ENCODE measurements around the gene MYL11.
"Not testable (repeated sequence)": the region's sequence is repeated elsewhere in the genome, so short reads cannot be mapped to it uniquely, and the experiment has no call there.

The MYL11 gene

GRCh38 chr16:30383521-30383920 is 8.9 kb downstream of the MYL11 start:
- H3K9me3 ChIP-seq (ENCODE audit: severe bottlenecking) = no peaks in the 10 kb centered on the region
- no peaks in the 10 kb centered on the region for H3K27me3 ChIP-seq (ENCODE audit: insufficient read depth, poor library complexity, severe bottlenecking)
- no peak for TF ChIP-seq CTCF (IDR thresholded peaks at IDR 0.05; ENCODE audit: poor library complexity, severe bottlenecking)
- no peak for ATAC-seq (ENCODE audit: low read depth)
- no peak for DNase-seq (ENCODE audit: low spot score)
- H3K4me3 ChIP-seq (ENCODE audit: severe bottlenecking) = no peak overlapping the region
- no peaks in the 10 kb centered on the region for H3K36me3 ChIP-seq (ENCODE audit: low read depth)
- no peaks in the 10 kb centered on the region for H3K4me1 ChIP-seq (ENCODE audit: insufficient read depth, poor library complexity, severe bottlenecking)
- no peak overlapping the region for H3K27ac ChIP-seq (ENCODE audit: poor library complexity, severe bottlenecking)

GRCh38 chr16:30394592-30395154 is 20.1 kb downstream of the MYL11 start:
- TF ChIP-seq CTCF (IDR thresholded peaks at IDR 0.05; ENCODE audit: poor library complexity, severe bottlenecking) = no peak
- H3K27ac ChIP-seq (ENCODE audit: poor library complexity, severe bottlenecking) = peak overlapping the region; percentile 63
- H3K27me3 ChIP-seq (ENCODE audit: insufficient read depth, poor library complexity, severe bottlenecking) = no peaks in the 10 kb centered on the region
- H3K4me1 ChIP-seq (ENCODE audit: insufficient read depth, poor library complexity, severe bottlenecking) = no peaks in the 10 kb centered on the region
- ATAC-seq (ENCODE audit: low read depth) (peak; percentile 5; the same call in 1 of the 3 replicates), DNase-seq (ENCODE audit: low spot score) (no peak)
- peaks cover 7% of the 10 kb centered on the region for H3K36me3 ChIP-seq (ENCODE audit: low read depth)
- peak overlapping the region; percentile 95 for H3K4me3 ChIP-seq (ENCODE audit: severe bottlenecking)
- no peaks in the 10 kb centered on the region for H3K9me3 ChIP-seq (ENCODE audit: severe bottlenecking)

GRCh38 chr16:30395155-30395991 is 20.8 kb downstream of the MYL11 start, which contains the start of gene ZNF48:
ZNF48 (plus strand) TSS chr16:30395420; CDS start chr16:30395795, 375 bp downstream.
- H3K9me3 ChIP-seq (ENCODE audit: severe bottlenecking) = no peaks in the 10 kb centered on the region
- H3K4me3 ChIP-seq (ENCODE audit: severe bottlenecking) = peak within 1 kb of the TSS; percentile 95
- TF ChIP-seq CTCF (IDR thresholded peaks at IDR 0.05; ENCODE audit: poor library complexity, severe bottlenecking) = peak; percentile 75
- H3K36me3 ChIP-seq (ENCODE audit: low read depth) = peaks cover 7% of the 10 kb centered on the region
- ATAC-seq (ENCODE audit: low read depth) = peak; percentile 85
- no peak for DNase-seq (ENCODE audit: low spot score)
- H3K4me1 ChIP-seq (ENCODE audit: insufficient read depth, poor library complexity, severe bottlenecking) = no peaks in the 10 kb centered on the region
- H3K27me3 ChIP-seq (ENCODE audit: insufficient read depth, poor library complexity, severe bottlenecking) = no peaks in the 10 kb centered on the region
- H3K27ac ChIP-seq (ENCODE audit: poor library complexity, severe bottlenecking) = peak within 1 kb of the TSS; percentile 63

GRCh38 chr16:30395992-30396585 is 21.5 kb downstream of the MYL11 start:
- no peak for TF ChIP-seq CTCF (IDR thresholded peaks at IDR 0.05; ENCODE audit: poor library complexity, severe bottlenecking)
- Histone ChIP-seq H3K4me1 (ENCODE audit: insufficient read depth, poor library complexity, severe bottlenecking) (no peaks in the 10 kb centered on the region), H3K36me3 (ENCODE audit: low read depth) (peaks cover 7% of the 10 kb centered on the region), H3K4me3 (ENCODE audit: severe bottlenecking) (peak overlapping the region; percentile 95), H3K9me3 (ENCODE audit: severe bottlenecking) (no peaks in the 10 kb centered on the region), H3K27ac (ENCODE audit: poor library complexity, severe bottlenecking) (peak overlapping the region; percentile 63), H3K27me3 (ENCODE audit: insufficient read depth, poor library complexity, severe bottlenecking) (no peaks in the 10 kb centered on the region)
- ATAC-seq (ENCODE audit: low read depth) (no peak), DNase-seq (ENCODE audit: low spot score) (no peak)

GRCh38 chr16:30396627-30397026 is 22.0 kb downstream of the MYL11 start:
- peak overlapping the region; percentile 63 for H3K27ac ChIP-seq (ENCODE audit: poor library complexity, severe bottlenecking)

More at GRCh38 chr16:30396627-30397026, 22.0 kb downstream of the MYL11 start:
- not testable (repeated sequence) for H3K36me3 ChIP-seq (ENCODE audit: low read depth); H3K27me3 ChIP-seq (ENCODE audit: insufficient read depth, poor library complexity, severe bottlenecking); H3K9me3 ChIP-seq (ENCODE audit: severe bottlenecking); DNase-seq (ENCODE audit: low spot score); H3K4me1 ChIP-seq (ENCODE audit: insufficient read depth, poor library complexity, severe bottlenecking); ATAC-seq (ENCODE audit: low read depth)
- peak overlapping the region; percentile 95 for H3K4me3 ChIP-seq (ENCODE audit: severe bottlenecking)

Measured in RWPE2 (cell line).